Measurements from ENCODE around the gene RNGTT. TPM values are rescaled to one million over a fixed set of nuclear protein-coding genes. Genes with fewer than 3 reads are reported as not detected.

RNGTT gene
- total and polyA plus RNA-seq, 10 of the 15 experiments (the other 5 are each of a cell fraction or from before 2014, with no cell fraction given): 7.7 to 30.4 (median 22.2) TPM

- TF ChIP-seq CUX1 (IDR thresholded peaks at IDR 0.05; ENCODE audit: insufficient replicate concordance, low read depth, low read length) (peak; percentile 51), MLLT1 (IDR thresholded peaks at IDR 0.05) (peak; percentile 93), RCOR1 (conservative IDR thresholded peaks at IDR 0.05; ENCODE audit: low read depth, low read length) (0 out of 2 replicates have a peak, but pooled peaks have one; percentile 42), CBFB (IDR thresholded peaks at IDR 0.05; ENCODE audit: low read depth) (no peak), FOXK2 (IDR thresholded peaks at IDR 0.05) (no peak), E2F8 (IDR thresholded peaks at IDR 0.05; ENCODE audit: low read depth, partially characterized antibody) (no peak), ESRRA (IDR thresholded peaks at IDR 0.05; ENCODE audit: low read length) (no peak), RAD21 (IDR thresholded peaks at IDR 0.05; ENCODE audit: insufficient read depth, low read depth, low read length) (peak; percentile 71), SREBF2 (IDR thresholded peaks at IDR 0.05; ENCODE audit: low read length) (no peak), POU2F2 (IDR thresholded peaks at IDR 0.05; ENCODE audit: borderline replicate concordance, low read depth, low read length) (no peak), TCF7 (IDR thresholded peaks at IDR 0.05; ENCODE audit: borderline replicate concordance) (no peak), PKNOX1 (IDR thresholded peaks at IDR 0.05) (no peak), CBX3 (IDR thresholded peaks at IDR 0.05; ENCODE audit: borderline replicate concordance, low read depth) (no peak), MTA3 (IDR thresholded peaks at IDR 0.05; ENCODE audit: borderline replicate concordance, low read length) (no peak), E2F4 (IDR thresholded peaks at IDR 0.05; ENCODE audit: low read depth, low read length) (no peak)
Observed at GRCh38 chr6:88761237-88762031, 202.0 kb downstream of the RNGTT start (continued).
